Measurements from ENCODE around the gene AFF2.

DNA sequence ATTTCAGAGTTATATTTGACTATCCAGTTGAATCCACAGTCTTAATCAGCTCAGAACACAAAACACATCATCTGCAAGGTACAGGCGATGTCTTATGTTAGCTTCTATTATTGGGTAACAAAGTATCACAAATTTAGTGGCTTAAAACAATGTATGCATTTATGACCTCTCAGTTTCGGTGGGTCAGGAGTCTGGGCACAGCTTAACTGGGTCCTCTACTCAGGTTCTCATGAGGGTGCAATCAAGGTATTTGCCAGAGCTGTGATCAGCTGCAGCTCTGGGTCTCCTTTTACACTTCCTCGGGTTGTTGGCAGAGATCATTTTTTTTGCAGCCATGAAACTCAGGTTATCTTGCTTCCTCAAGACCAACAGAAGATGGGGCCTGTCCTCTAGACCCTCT is 505.8 kb downstream of the AFF2 start:
- TF ChIP-seq RAD21 (IDR thresholded peaks at IDR 0.05; ENCODE audit: low read length) = no peak
- TF ChIP-seq POLR2AphosphoS5 (IDR thresholded peaks at IDR 0.05; ENCODE audit: low read depth, low read length) = no peak
- TF ChIP-seq, protein P1, sequence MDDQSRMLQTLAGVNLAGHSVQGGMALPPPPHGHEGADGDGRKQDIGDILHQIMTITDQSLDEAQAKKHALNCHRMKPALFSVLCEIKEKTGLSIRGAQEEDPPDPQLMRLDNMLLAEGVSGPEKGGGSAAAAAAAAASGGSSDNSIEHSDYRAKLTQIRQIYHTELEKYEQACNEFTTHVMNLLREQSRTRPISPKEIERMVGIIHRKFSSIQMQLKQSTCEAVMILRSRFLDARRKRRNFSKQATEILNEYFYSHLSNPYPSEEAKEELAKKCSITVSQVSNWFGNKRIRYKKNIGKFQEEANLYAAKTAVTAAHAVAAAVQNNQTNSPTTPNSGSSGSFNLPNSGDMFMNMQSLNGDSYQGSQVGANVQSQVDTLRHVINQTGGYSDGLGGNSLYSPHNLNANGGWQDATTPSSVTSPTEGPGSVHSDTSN (IDR thresholded peaks at IDR 0.05) = no peak
- TF ChIP-seq, protein P2, sequence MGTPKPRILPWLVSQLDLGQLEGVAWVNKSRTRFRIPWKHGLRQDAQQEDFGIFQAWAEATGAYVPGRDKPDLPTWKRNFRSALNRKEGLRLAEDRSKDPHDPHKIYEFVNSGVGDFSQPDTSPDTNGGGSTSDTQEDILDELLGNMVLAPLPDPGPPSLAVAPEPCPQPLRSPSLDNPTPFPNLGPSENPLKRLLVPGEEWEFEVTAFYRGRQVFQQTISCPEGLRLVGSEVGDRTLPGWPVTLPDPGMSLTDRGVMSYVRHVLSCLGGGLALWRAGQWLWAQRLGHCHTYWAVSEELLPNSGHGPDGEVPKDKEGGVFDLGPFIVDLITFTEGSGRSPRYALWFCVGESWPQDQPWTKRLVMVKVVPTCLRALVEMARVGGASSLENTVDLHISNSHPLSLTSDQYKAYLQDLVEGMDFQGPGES (IDR thresholded peaks at IDR 0.05; ENCODE audit: low read depth, low read length) = no peak
- TF ChIP-seq FOXM1 (IDR thresholded peaks at IDR 0.05; ENCODE audit: low read depth) = no peak
- no peak for TF ChIP-seq TAF1 (IDR thresholded peaks at IDR 0.05; ENCODE audit: borderline replicate concordance, low read depth, low read length)
- TF ChIP-seq, protein P3, sequence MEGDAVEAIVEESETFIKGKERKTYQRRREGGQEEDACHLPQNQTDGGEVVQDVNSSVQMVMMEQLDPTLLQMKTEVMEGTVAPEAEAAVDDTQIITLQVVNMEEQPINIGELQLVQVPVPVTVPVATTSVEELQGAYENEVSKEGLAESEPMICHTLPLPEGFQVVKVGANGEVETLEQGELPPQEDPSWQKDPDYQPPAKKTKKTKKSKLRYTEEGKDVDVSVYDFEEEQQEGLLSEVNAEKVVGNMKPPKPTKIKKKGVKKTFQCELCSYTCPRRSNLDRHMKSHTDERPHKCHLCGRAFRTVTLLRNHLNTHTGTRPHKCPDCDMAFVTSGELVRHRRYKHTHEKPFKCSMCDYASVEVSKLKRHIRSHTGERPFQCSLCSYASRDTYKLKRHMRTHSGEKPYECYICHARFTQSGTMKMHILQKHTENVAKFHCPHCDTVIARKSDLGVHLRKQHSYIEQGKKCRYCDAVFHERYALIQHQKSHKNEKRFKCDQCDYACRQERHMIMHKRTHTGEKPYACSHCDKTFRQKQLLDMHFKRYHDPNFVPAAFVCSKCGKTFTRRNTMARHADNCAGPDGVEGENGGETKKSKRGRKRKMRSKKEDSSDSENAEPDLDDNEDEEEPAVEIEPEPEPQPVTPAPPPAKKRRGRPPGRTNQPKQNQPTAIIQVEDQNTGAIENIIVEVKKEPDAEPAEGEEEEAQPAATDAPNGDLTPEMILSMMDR (IDR thresholded peaks at IDR 0.05) = no peak
- no peak for TF ChIP-seq GABPA (IDR thresholded peaks at IDR 0.05; ENCODE audit: low read depth)
- TF ChIP-seq EZH2phosphoT487 (IDR thresholded peaks at IDR 0.05; ENCODE audit: borderline replicate concordance, low read depth) = no peak

Data from SK-N-SH (cell line).